AG04450 (cell line): ENCODE results near the gene EYA3. TPM values are rescaled to one million over a fixed set of nuclear protein-coding genes. Genes with fewer than 3 reads are reported as not detected.

Source experiments
- CTCF ChIA-PET: fragments of 300-600, 350-600 bp; formaldehyde crosslinking; extraction: SDS; loops from one replicate; lab custom pipeline; 2022; ENCODE audit warnings: antibody characterized with exemption, inconsistent platforms; lab: Charles Lee
- POLR2A ChIA-PET: fragments of 350-600 bp; formaldehyde crosslinking; extraction: SDS; loops from one replicate; lab custom pipeline; 2021; ENCODE audit warnings: antibody characterized with exemption, inconsistent platforms; lab: Yijun Ruan, JAX
- DNase-seq: peaks from one replicate; pipeline ENCODE4 v3.0.0-alpha.2; 2011; ENCODE audit warnings: low read depth, low spot score
- H3K27ac ChIP-seq: one replicate; pipeline ENCODE4 v1.5.1; 2012; ENCODE audit warnings: low read depth, low read length, control low read depth
- H3K27me3 ChIP-seq: one replicate; pipeline ENCODE4 v1.6.0; 2012; ENCODE audit warnings: low read length; ENCODE audit not compliant: control insufficient read depth, insufficient read depth
- H3K4me3 ChIP-seq: 2 replicates; pipeline ENCODE4 v1.5.1; 2011; ENCODE audit warnings: mild to moderate bottlenecking, low read depth, low read length, control low read depth
- H3K9me3 ChIP-seq: 2 replicates; pipeline ENCODE4 v1.5.1; 2012; ENCODE audit warnings: low read length; ENCODE audit not compliant: control insufficient read depth, insufficient read depth
- polyA plus RNA-seq: library from polyadenylated mRNA; depleted of rRNA; stranded (reverse); fragments of >200 nt; gene quantifications from 2 replicates; pipeline ENCODE4 v1.2.3, GENCODE V29; 2011
- TF ChIP-seq, protein P1 (sequence below): IDR thresholded peaks from 2 replicates; pipeline ENCODE4 v1.5.1; 2011; ENCODE audit warnings: low read depth, low read length, control low read depth, inconsistent platforms

Gene EYA3
- polyA plus RNA-seq, 1 experiment, result 17.0 TPM

DNA sequence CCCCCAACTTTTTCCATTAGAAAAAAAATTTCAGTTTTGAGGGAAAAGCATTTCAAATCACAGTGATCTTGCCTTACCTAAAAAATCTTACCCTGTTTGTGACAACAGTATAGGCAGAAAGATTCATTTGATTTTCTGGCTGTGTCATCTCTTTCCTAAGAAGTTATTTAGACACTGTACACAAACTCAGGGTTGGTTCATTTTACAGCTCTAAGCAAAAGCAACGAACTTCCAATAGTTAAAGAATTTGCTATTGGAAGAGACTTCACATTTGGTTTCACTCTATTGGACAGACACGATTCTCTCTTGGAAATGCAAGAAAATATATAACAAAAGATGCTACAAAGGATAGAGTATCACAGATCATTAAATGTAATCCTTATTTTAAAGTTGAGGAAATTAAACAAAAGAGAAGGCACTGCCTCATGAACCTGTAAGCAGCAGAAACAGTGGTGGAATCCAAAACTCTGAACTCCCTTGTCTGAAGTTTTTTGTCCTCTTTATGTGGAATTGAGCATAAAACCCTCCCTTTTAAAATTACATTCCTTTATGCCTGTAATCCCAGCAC, 20.8 kb downstream of the EYA3 start:
- no peaks in the 10 kb centered on the region for H3K9me3 ChIP-seq
- no peak overlapping the region for H3K27ac ChIP-seq
- CTCF ChIA-PET, result interaction anchor here (1.4 to 1.7 kb wide), 3 partner anchors 11 to 210 kb away, joined by 4 to 5 read pairs (median 4); no protein-coding TSS in a partner anchor
- POLR2A ChIA-PET, result interaction anchor here (1.0 to 1.4 kb wide), 3 partner anchors 8 to 28 kb away, joined by 3 to 4 read pairs (median 3); partner anchors contain the start of gene EYA3
- no peaks in the 10 kb centered on the region for H3K27me3 ChIP-seq
- no peak overlapping the region; the same call in 1 of the 2 replicates for H3K4me3 ChIP-seq
- no peak for DNase-seq
- TF ChIP-seq, protein P1, sequence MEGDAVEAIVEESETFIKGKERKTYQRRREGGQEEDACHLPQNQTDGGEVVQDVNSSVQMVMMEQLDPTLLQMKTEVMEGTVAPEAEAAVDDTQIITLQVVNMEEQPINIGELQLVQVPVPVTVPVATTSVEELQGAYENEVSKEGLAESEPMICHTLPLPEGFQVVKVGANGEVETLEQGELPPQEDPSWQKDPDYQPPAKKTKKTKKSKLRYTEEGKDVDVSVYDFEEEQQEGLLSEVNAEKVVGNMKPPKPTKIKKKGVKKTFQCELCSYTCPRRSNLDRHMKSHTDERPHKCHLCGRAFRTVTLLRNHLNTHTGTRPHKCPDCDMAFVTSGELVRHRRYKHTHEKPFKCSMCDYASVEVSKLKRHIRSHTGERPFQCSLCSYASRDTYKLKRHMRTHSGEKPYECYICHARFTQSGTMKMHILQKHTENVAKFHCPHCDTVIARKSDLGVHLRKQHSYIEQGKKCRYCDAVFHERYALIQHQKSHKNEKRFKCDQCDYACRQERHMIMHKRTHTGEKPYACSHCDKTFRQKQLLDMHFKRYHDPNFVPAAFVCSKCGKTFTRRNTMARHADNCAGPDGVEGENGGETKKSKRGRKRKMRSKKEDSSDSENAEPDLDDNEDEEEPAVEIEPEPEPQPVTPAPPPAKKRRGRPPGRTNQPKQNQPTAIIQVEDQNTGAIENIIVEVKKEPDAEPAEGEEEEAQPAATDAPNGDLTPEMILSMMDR, result no peak

DNA sequence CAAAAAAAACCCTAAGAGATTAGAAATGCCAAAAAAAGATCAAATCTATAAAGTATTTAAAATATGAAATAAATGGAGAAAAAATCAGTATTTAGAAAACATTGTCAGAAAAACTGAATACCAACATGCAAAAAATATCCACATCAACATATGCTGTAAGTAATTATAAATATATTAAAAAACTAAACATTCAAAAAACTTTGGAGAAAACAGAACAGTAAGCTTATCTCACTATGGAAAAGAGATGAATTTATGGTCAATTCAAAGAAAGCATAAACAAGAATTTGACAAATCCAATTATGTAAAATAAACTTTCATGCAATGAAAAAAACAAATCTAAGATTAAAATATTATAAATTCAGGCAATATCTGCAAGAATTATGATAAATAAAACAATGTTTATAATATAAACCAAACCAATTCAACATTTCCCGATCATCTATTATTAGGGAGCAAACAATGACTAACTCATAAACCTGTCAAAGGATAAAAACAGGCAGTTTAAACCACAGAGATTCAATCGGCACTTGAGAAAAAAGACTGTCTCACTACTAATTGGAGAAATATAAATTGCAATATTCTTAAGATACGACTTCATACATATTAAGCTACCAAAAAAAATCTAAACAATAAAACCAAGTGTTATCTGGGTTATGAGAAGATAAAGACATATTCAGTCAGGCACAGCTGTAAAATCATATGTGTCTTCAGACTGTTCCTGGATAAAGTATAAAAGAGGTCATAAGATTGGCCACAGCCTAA, 21.8 kb downstream of the EYA3 start:
- no peak for DNase-seq
- H3K27ac ChIP-seq, result no peak overlapping the region
- no peaks in the 10 kb centered on the region for H3K27me3 ChIP-seq
- ChIA-PET POLR2A (interaction anchor here (1.4 kb wide), 1 partner anchor 22 kb away, joined by 3 read pairs; the partner anchor contains the start of gene EYA3), CTCF (interaction anchor here (1.5 to 1.7 kb wide), 2 partner anchors 12 to 209 kb away, joined by 4 to 5 read pairs; no protein-coding TSS in a partner anchor)
- TF ChIP-seq, protein P1, result no peak
- H3K4me3 ChIP-seq, result no peak overlapping the region
- H3K9me3 ChIP-seq, result no peaks in the 10 kb centered on the region

DNA sequence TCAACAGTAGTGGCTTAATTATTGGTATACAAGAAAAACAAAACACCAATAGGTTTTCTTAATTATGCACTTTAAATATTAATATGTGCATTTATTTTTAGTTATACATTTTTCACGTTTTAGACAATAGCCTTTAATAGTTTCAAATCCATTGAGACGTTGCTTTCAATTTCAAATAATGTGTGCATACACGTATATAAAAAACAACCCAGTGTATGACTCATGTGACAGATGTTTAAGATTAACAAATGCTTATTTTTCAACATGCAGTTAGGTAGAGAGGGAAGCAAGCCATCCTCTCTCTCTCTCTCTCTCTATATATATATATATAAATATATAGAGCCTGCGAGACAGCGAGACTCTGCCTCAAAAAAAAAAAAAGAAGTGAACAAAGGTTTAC, 24.3 kb downstream of the EYA3 start:
- Histone ChIP-seq H3K27ac (no peak overlapping the region), H3K4me3 (no peak overlapping the region), H3K9me3 (no peaks in the 10 kb centered on the region), H3K27me3 (no peaks in the 10 kb centered on the region)
- ChIA-PET POLR2A (no interaction called here), CTCF (no interaction called here)
- TF ChIP-seq, protein P1, result no peak
- no peak for DNase-seq

DNA sequence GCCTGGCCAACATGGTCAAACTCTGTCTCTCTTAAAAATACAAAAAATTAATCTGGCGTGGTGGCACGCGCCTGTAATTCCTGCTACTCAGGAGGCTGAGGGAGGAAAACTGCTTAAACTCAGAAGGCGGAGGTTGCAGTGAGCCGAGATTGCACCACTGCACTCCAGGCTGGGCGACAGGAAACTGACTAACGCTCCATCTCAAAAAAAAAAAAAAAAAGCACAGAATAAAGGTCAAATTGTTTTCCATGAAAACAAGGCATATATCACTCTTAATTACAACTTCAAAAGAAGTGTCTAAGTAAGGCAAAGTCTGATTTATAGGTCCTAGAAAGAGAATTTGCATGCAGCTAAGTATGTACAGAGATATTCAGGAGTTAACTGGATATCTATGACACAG, 25.6 kb downstream of the EYA3 start:
- Histone ChIP-seq H3K27ac (no peak overlapping the region), H3K27me3 (no peaks in the 10 kb centered on the region), H3K4me3 (no peak overlapping the region), H3K9me3 (no peaks in the 10 kb centered on the region)
- TF ChIP-seq, protein P1, result no peak
- ChIA-PET POLR2A (no interaction called here), CTCF (no interaction called here)
- DNase-seq, result no peak
